Endothelial cell (in vitro differentiated cells): ENCODE data around the gene ECE1. TPM values are rescaled to one million over a fixed set of nuclear protein-coding genes. Genes with fewer than 3 reads are reported as not detected.
A peak's percentile ranks its signal among the peaks of the same experiment; 100 is the strongest.

Experiments used
- DNase-seq: peaks from one replicate; pipeline ENCODE4 v3.0.0; 2021; ENCODE audit warnings: low spot score
- H3K27ac Mint-ChIP-seq: one replicate; pipeline ENCODE4 v1.8.0; 2021; ENCODE audit warnings: mixed read lengths, inconsistent platforms; ENCODE audit not compliant: unreplicated experiment
- H3K27me3 Mint-ChIP-seq: one replicate; pipeline ENCODE4 v1.8.0; 2021; ENCODE audit warnings: mild to moderate bottlenecking, moderate library complexity, mixed read lengths, inconsistent platforms; ENCODE audit not compliant: unreplicated experiment
- H3K36me3 Mint-ChIP-seq: one replicate; pipeline ENCODE4 v1.8.0; 2021; ENCODE audit warnings: mild to moderate bottlenecking, low read depth, mixed read lengths, inconsistent platforms; ENCODE audit not compliant: unreplicated experiment
- H3K4me1 Mint-ChIP-seq: one replicate; pipeline ENCODE4 v1.8.0; 2021; ENCODE audit warnings: mild to moderate bottlenecking, mixed read lengths, inconsistent platforms; ENCODE audit not compliant: unreplicated experiment
- H3K4me3 Mint-ChIP-seq: one replicate; pipeline ENCODE4 v1.8.0; 2021; ENCODE audit warnings: mild to moderate bottlenecking, mixed read lengths, inconsistent platforms; ENCODE audit not compliant: unreplicated experiment
- H3K9me3 Mint-ChIP-seq: one replicate; pipeline ENCODE4 v1.8.0; 2021; ENCODE audit warnings: mixed read lengths, inconsistent platforms; ENCODE audit not compliant: unreplicated experiment
- total RNA-seq: library from RNA; stranded (reverse); fragmentation: NEBNext Ultra II Directional; extraction: Animal tissue kit (Norgen Biotek cat#: 25700); gene quantifications from one replicate; pipeline ENCODE4 v1.2.1, GENCODE V29; 2021; ENCODE audit not compliant: unreplicated experiment
- TF ChIP-seq, protein P1 (sequence below): fragments of 200-600 bp; sonication (generic); IDR thresholded peaks from one replicate; pipeline ENCODE4 v1.5.0; 2021; ENCODE audit warnings: antibody characterized with exemption; ENCODE audit not compliant: unreplicated experiment

The ECE1 gene
- total RNA-seq, 1 donor from 2014 or later, result 328 TPM

DNA sequence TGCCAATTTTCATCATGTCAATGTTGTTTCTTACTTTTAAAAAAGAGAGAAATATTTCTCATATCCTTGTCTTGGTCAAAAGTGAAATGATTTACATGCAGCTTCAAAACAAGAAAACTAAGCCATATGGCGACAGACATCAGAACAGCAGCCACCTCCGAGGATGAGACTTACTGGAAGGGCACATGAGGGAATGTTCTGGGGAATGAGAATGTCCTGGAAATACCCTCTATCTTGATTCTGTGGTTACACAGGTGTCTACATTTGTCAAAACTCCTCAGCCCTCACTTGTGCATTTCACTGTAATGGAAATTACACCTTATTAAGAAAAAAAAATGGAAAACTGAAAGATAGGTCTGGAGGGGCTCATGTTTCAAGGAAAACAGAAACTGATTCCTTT lies 14.2 kb upstream of the ECE1 start:
- H3K27me3 Mint-ChIP-seq, result no peaks in the 10 kb centered on the region
- no peak overlapping the region for H3K4me3 Mint-ChIP-seq
- DNase-seq, result no peak
- no peaks in the 10 kb centered on the region for H3K36me3 Mint-ChIP-seq
- H3K27ac Mint-ChIP-seq, result no peak overlapping the region
- H3K9me3 Mint-ChIP-seq, result no peaks in the 10 kb centered on the region
- H3K4me1 Mint-ChIP-seq, result peaks cover 46% of the 10 kb centered on the region
- TF ChIP-seq, protein P1, sequence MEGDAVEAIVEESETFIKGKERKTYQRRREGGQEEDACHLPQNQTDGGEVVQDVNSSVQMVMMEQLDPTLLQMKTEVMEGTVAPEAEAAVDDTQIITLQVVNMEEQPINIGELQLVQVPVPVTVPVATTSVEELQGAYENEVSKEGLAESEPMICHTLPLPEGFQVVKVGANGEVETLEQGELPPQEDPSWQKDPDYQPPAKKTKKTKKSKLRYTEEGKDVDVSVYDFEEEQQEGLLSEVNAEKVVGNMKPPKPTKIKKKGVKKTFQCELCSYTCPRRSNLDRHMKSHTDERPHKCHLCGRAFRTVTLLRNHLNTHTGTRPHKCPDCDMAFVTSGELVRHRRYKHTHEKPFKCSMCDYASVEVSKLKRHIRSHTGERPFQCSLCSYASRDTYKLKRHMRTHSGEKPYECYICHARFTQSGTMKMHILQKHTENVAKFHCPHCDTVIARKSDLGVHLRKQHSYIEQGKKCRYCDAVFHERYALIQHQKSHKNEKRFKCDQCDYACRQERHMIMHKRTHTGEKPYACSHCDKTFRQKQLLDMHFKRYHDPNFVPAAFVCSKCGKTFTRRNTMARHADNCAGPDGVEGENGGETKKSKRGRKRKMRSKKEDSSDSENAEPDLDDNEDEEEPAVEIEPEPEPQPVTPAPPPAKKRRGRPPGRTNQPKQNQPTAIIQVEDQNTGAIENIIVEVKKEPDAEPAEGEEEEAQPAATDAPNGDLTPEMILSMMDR, result no peak

DNA sequence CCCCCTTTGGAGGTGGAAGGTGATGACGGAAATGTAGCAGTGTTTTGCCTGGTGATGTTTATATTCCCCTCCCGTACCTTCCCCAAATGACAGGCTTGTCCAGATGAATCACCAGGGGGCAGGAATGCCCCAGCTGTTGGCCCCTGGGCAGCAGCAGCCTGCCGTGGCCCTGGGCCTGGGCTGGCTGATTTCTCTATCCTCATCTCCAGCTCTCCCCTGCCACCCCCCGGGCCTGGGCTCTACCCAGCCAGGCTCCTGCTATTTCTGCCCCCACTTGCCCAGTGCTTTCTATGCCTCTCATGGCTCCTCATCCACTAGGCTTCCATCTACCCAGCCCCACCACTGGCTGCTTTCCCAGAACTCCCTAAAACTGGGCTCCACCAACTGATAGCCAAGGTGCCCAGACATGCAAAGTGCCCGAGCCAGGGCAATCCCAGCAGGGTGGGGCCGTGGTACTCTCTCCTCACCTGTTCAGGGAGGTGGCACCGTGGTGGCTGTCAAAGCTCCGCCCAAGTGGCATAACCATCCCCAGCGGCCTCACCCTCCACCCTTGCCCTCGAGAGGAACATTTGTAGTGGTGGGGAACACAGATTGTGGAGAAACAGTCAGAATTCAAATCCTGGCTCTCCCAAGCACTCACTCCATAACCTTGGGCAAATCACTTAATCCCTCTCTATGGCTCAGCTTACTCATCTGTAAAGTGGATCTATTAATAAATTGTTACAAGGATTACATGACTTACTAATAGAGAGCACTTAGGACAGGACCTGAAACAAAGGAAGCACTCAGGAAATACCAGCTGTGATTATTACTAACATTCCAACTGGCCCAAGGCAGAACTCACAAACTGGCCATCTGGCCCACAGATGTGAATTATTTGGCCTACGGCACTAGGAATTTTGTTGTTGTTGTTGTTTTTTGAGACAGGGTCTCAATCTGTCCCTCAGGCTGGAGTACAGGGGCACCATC lies 12.8 kb upstream of the ECE1 start:
- Mint-ChIP-seq H3K27ac (peak overlapping the region; percentile 48), H3K4me3 (no peak overlapping the region)
- no peak for DNase-seq

DNA sequence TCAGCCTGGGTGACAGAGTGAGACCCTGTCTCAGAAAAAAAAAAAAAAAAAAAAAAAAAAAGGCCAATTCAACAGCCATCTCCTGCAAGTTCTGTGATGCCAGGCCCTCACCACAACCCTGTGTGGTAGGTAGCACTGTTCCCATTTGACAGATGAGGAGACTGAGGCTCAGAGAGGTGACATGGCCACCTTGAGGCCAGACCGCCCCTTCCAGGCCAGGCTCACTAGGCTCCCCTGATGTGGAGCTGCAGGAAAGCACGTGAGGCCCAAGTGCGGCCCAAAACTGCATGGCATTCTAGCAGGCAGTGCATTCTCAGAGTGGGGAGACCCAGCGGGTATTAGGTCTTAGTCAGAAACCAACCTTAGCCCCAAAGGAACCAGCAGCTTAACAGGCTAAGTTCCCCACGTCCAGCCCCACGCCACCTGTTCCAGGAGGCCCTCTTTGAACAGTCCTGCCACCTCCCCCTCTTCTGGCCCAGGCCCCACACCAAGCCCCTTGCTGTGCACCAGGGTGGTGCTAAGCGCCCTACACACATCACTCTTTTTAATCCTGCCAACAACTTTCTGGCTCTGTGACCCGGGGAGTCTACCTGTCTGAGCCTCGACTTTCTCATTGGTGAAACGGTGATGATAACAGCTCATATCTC lies 11.7 kb upstream of the ECE1 start:
- Mint-ChIP-seq H3K36me3 (no peaks in the 10 kb centered on the region), H3K27me3 (peaks cover 5% of the 10 kb centered on the region), H3K9me3 (no peaks in the 10 kb centered on the region), H3K4me3 (no peak overlapping the region), H3K27ac (peak overlapping the region; percentile 57), H3K4me1 (peaks cover 31% of the 10 kb centered on the region)
- TF ChIP-seq, protein P1, result no peak
- no peak for DNase-seq

More for the DNA sequence above, 12.8 kb upstream of the ECE1 start:
- TF ChIP-seq, protein P1, result no peak
- peaks cover 41% of the 10 kb centered on the region for H3K4me1 Mint-ChIP-seq
- no peaks in the 10 kb centered on the region for H3K9me3 Mint-ChIP-seq
- no peaks in the 10 kb centered on the region for H3K36me3 Mint-ChIP-seq
- peaks cover 3% of the 10 kb centered on the region for H3K27me3 Mint-ChIP-seq

DNA sequence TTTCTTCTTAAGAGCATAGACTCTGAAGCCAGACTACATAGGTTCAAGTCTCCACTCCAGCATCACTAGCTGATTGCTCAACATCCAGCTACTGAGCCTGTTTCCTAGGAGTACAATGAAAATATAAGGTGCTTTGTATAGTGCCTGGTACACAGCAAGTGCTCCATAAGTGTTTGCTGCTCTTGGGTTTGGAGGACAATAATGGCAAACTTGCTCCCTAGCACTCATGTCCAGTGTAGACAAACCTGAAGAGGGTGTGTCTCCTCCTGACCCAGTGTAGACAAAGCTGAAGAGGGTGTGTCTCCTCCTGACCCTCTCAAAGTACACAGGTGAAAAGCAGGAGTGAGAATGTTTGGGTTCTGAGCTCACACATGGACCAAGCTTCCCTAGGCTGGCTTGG lies 10.5 kb upstream of the ECE1 start:
- H3K27me3 Mint-ChIP-seq, result peaks cover 5% of the 10 kb centered on the region
- no peaks in the 10 kb centered on the region for H3K36me3 Mint-ChIP-seq
- H3K9me3 Mint-ChIP-seq, result no peaks in the 10 kb centered on the region
- H3K27ac Mint-ChIP-seq, result no peak overlapping the region
- no peak overlapping the region for H3K4me3 Mint-ChIP-seq
- TF ChIP-seq, protein P1, result no peak
- DNase-seq, result no peak
- peaks cover 31% of the 10 kb centered on the region for H3K4me1 Mint-ChIP-seq
